HG03108 (cell line): ENCODE data around the gene SV2A.
A peak's percentile ranks its signal among the peaks of the same experiment; 100 is the strongest.
"Not testable (repeated sequence)": the region's sequence is repeated elsewhere in the genome, so short reads cannot be mapped to it uniquely, and the experiment has no call there.

Experiments
- ATAC-seq: cut with Tn5 transposase; IDR thresholded peaks from one replicate; pipeline ENCODE4 v1.9.1; 2021; ENCODE audit warnings: moderate library complexity; ENCODE audit not compliant: unreplicated experiment

The SV2A gene, protein sequence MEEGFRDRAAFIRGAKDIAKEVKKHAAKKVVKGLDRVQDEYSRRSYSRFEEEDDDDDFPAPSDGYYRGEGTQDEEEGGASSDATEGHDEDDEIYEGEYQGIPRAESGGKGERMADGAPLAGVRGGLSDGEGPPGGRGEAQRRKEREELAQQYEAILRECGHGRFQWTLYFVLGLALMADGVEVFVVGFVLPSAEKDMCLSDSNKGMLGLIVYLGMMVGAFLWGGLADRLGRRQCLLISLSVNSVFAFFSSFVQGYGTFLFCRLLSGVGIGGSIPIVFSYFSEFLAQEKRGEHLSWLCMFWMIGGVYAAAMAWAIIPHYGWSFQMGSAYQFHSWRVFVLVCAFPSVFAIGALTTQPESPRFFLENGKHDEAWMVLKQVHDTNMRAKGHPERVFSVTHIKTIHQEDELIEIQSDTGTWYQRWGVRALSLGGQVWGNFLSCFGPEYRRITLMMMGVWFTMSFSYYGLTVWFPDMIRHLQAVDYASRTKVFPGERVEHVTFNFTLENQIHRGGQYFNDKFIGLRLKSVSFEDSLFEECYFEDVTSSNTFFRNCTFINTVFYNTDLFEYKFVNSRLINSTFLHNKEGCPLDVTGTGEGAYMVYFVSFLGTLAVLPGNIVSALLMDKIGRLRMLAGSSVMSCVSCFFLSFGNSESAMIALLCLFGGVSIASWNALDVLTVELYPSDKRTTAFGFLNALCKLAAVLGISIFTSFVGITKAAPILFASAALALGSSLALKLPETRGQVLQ

DNA sequence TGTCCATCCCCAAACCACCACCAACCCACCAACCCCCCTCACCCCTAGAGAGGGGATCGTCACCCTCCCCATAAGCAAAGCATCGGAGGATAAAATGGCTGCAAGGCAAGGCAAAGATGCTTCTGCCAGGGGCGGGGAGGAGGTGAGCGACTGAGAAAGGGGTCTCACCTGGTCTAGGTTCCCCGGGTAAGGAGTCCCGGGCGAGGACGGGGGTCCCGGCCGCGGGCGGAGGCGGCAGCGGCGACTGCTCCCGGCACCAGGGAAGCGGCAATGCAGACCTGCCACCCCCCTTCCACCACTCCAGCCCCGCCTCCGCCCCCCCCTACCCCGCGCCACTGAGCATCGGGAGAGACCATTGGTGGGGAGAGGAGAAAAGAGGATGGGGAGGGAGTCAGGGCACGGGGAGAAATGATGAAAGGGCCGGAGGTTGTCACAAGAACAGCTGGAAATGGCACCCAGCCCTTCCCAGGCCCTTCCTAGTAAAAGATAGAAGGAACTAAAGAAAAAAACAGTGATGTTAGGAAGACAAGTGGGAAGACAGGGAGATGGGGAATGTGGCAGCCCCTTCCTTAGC, at the start of gene SV2A:
Gene SV2A (minus strand): TSS at position 274 of the 574 bp plus-strand sequence. CDS start 4,004 bp downstream, outside the sequence.
- ATAC-seq = no peak

DNA sequence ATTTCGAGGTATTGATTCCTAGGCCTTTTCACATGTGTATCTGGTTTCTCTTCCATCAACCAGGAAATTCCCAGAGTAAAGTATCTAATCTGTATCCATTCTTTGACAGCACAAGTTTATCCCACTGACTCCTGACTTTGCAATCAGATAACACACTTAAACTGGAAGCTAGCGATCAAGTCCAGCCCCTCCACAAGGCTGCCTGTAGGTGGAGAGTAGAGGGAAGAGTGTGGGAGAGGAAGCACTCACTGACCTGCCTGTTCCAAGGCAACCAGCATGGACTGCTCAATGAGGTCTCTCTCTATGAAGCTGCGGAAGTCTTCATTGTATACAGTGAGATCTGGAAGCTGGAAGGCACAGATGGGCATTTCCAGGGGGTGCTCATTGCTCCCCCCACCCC, 49.4 kb upstream of the SV2A start:
- no peak for ATAC-seq

DNA sequence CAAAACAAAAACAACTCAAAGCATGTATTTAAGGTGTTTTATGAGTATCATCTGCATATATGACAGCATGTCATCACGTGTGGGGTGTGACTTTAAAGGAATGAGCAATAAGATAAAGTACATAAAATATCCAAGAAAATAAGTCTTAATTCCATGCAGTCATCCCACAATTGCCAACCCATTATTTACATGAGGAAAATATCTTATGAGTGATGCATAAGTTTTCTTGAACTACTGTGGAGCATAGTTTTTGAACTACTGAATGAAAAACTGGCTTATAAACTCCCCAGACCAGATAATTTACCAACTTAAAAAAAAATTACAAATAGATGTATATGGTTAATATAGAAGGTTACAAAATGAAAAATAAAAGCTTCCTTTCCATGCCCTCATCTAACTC, 48.8 kb upstream of the SV2A start:
- no peak for ATAC-seq

DNA sequence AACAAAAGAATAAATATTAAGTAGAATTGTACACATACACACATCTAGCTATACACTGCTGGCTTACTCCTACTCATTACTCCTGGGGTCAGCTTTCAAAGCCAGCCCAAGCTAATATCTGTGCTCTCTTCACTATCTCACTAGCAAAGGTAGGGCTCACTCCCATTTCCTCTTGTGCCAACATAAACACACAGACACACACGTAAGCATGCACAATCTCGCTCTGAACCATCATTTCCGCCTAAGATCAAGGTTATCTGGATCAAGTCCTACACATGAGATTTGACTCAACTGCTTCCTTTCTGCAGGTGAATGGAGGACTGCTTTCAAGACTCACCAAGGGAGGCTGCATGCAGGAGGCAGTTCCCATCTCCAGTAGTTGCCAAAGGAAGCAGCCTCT, 47.8 kb upstream of the SV2A start:
- no peak for ATAC-seq

DNA sequence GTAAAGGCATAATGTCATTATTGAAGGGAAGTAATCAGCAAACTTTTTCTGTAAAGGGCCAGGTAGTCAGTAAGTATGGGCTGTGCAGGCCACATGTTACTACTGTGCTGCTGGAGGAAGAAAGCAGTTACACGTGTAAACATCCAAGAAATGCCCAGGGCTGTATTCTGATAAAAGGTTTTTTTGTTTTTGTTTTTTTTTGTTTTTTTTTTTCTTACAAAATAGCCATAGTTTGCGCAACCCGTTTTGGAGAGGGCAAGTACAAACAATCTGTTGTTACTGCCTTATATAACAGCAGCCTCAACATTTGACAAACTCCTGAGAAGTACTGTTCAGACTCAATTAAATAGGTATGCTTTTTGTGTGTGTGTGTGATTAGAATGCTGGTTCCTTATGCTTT, 45.7 kb upstream of the SV2A start:
- no peak for ATAC-seq

DNA sequence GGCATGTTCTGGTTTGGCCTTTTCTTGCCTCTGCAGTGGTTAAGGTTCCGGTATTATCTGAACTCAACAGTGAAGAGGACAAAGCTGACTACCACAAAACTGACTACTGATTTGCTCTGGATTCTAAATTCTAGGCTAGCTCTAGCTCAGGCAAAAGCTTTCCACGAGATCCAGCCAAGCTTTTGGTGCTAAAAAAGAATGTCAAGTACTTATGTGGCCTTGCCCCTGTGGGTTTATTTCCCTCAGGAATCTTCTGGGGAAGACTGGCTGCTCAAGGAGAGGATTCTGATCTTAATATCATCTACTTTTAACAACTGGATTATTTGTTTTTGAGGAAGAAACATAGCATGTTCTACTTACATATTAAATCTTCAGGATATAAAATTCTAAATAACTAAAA, 45.1 kb upstream of the SV2A start:
- ATAC-seq = no peak

DNA sequence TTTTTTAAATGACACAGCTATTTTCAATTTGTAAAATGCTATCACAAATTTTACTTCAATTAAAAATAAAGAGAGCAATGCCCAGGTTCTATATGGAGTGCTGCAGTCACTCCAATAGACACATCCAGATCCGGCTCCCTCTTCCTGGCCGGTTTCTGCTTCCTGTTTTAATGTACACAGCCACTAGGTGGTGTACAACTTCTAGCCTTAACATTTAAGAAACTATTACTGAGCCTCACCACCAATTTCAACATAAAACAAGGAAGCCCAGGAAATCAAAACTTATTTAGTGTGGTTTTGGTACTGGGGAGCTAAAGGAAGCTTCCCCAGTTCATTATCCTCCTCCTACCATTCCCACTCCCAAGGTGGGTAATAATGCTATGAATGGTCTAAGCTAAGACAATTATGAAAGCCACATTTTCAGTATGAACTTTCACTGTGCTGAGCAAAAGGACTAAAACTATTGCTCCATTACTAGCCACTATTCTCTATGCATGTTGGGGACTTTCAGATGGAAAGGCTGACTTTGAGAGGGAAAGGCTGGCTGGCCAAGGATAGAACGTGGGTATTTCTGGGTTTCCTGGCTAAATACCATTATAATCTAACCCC, 44.5 kb upstream of the SV2A start:
- peak; percentile 59 for ATAC-seq

DNA sequence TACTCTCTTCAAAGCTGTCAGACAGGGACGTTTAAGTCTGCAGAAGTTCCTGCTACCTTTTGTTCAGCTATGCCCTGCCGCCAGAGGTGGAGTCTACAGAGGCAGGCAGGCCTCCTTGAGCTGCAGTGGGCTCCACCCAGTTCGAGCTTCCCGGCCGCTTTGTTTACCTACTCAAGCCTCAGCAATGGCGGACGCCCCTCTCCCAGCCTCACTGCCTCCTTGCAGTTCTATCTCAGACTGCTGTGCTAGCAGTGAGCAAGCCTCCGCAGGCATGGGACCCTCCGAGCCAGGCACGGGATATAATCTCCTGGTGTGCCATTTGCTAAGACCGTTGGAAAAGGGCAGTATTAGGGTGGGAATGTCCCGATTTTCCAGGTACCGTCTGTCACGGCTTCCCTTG, 39.9 kb upstream of the SV2A start:
- not testable (repeated sequence) for ATAC-seq

DNA sequence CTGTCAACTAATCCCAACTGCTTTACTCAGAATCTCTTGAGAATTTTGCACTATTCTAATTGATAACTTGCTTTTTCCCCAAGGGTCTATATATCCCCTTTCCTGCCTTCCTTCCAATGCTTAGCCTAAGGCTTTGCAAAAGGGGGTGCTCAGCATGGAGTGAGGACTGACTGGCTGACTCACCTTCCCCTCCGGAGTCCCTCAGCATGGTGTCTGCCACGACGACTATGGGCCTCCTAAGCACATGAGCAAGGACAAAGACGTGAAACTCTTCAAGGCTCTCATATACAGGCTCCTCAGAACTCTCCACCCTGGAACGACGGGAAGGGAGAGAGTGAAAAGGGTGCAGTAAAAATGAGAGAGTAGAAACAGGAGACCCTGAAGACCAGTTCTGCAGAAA, 32.3 kb upstream of the SV2A start:
- ATAC-seq = no peak

DNA sequence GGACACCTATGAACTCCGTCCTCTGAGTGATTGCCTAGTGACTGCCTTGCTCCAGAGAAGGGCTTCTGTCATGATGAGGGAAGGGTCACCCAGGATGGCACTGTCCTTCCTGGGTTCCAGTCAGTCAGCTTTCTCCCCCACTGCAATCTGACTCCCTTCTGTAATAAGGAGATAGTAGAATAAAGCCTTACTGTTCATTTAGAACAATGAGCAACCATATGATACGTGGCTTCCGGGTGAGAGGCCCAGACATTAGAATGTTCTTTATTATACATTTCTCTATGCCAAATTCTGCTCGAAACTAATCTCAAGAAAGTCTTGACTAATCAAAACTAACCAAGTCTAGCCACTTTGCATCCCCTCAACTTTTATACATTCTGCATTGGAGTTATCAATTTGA, 27.6 kb upstream of the SV2A start:
- ATAC-seq = no peak

DNA sequence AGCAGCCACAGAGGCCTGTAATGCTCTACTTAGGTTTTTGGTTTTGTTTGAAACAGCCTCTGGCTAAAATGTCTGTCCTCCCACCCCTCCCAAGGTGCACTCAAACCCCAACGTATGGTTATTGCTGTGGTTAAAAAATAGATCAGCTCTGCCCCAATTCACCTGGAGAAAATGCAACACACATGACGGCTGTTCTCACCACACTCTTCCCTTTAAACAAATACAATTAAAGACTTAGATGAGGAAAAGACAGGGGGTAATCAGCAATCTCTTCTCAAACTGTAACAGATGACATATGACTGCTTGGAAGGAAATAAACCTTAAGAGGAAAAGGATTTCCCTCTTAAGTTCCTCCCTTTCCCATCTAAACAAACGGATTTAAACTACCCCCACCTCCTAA, 25.2 kb upstream of the SV2A start:
- no peak for ATAC-seq

DNA sequence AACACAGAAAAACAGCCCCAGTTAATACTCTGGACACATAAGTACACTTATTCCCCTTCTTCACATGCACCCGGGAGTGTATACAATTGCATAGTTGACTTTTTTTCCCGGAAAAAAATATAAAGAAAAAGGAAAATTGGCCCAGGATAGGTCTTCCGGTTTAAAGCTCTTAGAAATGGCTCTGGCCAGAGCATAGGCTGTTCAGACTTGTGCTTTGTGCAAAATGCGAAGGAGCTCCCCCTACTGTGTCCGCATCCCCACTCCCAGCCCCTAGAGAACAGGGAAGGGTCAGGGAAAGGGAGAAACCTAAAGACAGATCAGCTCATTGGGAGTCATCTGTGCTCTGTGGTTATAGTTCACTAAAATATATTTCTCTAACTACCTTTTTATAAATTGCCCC, 24.6 kb upstream of the SV2A start:
- no peak for ATAC-seq

DNA sequence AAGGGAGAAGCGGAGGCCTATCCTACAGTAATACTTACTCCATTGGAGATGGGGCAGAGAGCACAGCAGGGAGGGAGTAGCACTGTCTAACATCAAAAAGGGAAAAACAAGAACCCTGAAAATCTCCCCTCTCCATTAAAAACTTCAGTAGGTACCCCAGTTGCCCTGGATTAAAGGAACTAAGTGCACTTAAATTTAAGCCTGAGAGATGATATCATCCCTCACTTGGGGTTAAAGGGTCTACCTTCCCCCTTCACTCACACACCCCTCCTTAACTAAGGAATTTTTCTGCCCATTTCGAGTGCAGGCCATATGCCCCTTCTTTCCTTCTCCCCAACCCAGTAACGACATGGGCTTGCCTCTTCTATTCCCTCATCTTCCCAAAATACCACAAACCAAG, 22.8 kb upstream of the SV2A start:
- ATAC-seq = no peak

DNA sequence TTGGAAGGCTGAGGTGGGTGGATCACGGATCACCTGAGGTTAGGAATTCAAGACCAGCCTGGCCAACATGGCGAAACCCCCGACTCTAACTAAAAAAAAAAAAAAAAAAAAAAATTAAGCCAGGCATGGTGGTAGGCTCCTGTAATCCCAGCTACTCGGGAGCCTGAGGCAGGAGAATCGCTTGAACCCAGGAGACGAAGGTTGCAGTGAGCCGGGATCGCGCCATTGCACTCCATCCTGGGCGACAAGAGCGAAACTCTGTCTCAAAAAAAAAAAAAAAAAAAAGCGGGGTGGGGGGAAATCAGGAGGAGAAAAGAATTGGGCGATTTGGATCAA, 21.0 kb upstream of the SV2A start:
- ATAC-seq = not testable (repeated sequence)

DNA sequence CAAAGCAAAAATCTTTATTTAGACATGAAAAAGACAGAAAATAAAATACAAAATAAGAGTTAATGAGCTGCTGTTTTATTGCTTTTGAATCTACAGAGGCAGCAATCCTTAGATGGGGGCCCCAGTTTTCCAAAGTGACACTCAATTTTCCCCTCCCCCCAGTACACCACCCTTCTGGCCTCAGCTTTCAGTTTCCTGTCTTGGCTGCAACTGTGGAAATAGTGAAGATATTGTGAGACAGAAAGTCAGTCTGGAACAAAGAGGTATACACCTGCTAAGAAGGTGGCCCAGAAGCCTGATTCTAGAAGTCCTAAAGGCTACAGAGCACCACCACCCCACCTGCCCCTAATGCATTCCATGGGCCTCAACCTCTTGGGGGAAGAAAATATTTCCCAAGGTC, 20.1 kb upstream of the SV2A start:
- ATAC-seq = no peak

DNA sequence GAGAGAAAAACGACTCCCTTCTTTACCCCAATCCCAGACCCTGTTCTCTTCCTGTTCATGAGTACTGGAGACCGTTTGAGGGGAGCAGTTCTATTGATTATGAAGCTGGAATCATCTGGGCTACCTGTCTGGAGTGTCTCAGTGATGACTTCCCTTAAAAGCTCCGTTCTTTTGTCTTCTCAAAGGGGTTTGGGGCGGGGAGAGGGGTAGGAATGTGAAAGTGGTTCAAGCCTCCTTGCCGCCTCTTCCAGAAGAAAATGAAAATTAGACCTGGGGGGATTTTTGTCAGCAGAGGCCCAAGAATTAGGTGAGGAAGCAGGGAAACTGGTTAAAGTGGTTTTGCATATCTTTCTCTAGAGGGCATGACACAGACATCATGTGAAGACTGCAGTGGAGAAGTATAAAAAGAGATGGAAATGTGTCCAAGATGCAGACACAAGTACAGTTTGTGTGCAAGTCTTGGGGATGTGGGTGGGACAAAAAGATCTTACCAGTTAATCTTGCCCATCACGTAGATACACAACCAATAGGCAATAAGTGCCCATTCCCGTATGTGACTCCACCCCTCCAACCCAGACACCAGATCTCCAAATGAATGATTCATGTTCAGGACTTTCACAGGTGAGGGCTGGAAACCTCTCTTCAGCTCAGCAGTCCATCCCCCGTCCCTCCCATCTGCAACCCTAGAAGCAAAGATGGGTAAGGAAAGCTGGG, 19.5 kb upstream of the SV2A start:
- no peak for ATAC-seq

DNA sequence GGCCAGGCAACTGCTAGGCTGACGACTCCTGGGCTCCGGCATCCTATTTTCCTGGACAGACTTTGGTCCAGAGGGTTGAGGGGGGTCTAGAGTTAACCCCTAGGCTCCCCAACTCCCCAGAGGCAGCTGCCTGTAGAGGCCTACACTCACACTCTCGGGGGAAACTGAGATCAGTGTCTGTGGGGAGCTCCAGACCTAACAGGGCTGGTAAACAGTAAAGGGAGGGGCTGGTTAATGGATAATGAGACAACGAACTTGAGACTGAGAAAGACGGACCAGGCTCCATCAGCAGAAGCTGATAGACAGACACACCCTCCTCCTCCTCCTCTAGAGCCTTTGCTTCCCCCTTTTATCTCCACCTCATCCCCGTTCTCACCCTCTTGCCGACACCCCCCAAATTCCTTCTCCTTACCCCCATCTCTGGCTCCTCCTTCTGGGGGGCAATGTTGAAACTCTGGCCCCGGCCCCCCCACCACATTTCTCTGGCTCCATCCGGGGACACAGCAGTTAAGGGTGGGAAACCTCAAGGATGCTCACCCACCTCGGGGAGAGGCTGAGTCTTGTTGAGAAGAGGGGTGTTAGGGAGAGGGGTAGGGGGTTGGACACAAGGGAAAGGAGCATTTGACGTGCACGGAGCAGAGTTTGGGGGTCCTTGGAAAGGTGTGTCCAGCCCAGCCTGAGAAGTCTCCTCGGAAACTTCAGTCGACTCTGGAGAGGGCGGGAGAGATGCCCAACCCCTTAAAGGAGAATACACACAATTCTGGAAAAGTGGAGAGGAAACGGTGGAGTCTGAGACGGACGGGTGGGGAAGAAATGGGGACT, 18.7 kb upstream of the SV2A start, which contains the start of gene MTMR11:
Gene MTMR11 (minus strand): TSS at position 710 of the 822 bp plus-strand sequence. CDS start 232 bp downstream, at position 478.
- ATAC-seq = no peak

DNA sequence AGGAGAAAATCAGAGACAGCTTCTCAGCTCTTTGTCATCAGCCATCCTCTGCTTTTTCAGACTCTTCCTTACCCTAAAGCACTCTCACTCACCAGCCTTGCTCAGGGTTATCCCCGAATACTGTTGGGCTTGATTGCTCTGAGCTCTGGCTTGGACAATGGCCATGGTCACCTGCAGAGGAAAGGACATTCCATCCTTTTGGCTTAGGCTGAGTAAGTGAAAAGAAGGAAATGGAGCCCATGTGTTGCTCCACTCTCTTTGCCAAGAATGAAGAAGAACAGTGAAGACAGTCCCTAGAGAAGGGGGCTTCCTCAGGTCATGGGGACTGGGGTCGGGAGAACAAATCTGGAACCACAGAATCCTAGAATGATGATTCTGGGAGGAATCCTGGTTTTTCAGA, 16.7 kb upstream of the SV2A start:
- no peak for ATAC-seq

DNA sequence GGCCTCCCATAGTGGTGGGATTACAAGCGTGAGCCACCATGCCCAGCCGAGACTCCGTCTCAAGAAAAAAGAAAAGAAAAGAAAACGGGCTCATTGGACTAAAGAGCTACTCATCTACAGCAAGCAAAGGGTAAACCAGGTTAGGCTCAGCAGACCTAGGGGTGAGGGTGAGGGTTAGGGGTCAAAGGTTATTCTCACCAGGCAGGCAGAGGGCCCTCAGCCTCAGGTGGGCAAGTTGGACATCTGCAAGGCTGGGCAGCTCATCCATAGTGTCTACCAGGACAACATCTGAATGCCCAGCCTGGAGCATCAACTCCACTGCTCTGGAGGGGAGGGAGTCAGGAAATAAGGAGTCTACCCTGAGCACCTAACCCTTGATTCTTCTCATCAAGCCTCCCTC, 15.6 kb upstream of the SV2A start:
- no peak for ATAC-seq

DNA sequence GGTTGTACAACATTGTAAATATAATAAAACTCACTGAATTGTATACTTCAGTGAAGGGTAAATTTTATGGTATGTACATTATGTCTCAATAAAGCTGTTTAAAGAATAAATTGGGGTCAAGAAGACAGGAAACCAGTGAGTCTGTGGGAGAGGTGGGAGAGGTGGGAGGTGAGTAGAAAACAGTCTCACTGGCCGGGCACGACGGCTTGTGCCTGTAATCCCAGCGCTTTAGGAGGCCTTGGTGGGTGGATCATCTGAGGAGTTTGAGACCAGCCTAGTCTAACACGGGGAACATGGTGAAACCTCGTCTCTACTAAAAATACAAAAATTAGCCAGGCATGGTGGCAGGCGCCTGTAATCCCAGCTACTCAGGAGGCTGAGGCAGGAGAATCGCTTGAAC, 14.8 kb upstream of the SV2A start:
- no peak for ATAC-seq
